AML-193 (cell line): ENCODE measurements around the gene ABCC1.
"Not testable (repeated sequence)": the region's sequence is repeated elsewhere in the genome, so short reads cannot be mapped to it uniquely, and the experiment has no call there.

Experiments used
- DNase-seq, 2 experiments: peaks; one replicate each; lab custom pipeline; 2025; lab: John Stamatoyannopoulos, UW

ABCC1 gene

GRCh38 chr16:15967655-15968315, 18.4 kb downstream of the ABCC1 start:
- DNase-seq, result no peak

GRCh38 chr16:15970202-15970601, 20.8 kb downstream of the ABCC1 start:
- DNase-seq, result no peak

- no peak for DNase-seq
Measured at GRCh38 chr16:15970743-15971439, 21.5 kb downstream of the ABCC1 start.

GRCh38 chr16:15971440-15971815, 22.0 kb downstream of the ABCC1 start:
- no peak for DNase-seq

- DNase-seq, result no peak
Measured at GRCh38 chr16:15972046-15972868, 22.8 kb downstream of the ABCC1 start.

GRCh38 chr16:15973421-15973820, 24.0 kb downstream of the ABCC1 start:
- DNase-seq, result no peak

GRCh38 chr16:15974057-15974456, 24.6 kb downstream of the ABCC1 start:
- DNase-seq, result no peak

- DNase-seq, result no peak
Measured at GRCh38 chr16:15975172-15975571, 25.8 kb downstream of the ABCC1 start.

GRCh38 chr16:15976225-15976812, 26.9 kb downstream of the ABCC1 start:
- DNase-seq, result no peak

- DNase-seq, result no peak
Measured at GRCh38 chr16:15976929-15977637, 27.7 kb downstream of the ABCC1 start.

- no peak for DNase-seq
Measured at GRCh38 chr16:15979801-15980200, 30.4 kb downstream of the ABCC1 start.

GRCh38 chr16:15980329-15980728, 30.9 kb downstream of the ABCC1 start:
- no peak for DNase-seq

- DNase-seq, result no peak
Measured at GRCh38 chr16:15981382-15981781, 32.0 kb downstream of the ABCC1 start.

GRCh38 chr16:15982194-15982915, 32.9 kb downstream of the ABCC1 start:
- not testable (repeated sequence) for DNase-seq

GRCh38 chr16:15983898-15984297, 34.5 kb downstream of the ABCC1 start:
- no peak for DNase-seq

- no peak for DNase-seq
Measured at GRCh38 chr16:15985144-15985543, 35.7 kb downstream of the ABCC1 start.

GRCh38 chr16:15986261-15986660, 36.8 kb downstream of the ABCC1 start:
- no peak for DNase-seq

GRCh38 chr16:15988268-15989013, 39.0 kb downstream of the ABCC1 start:
- DNase-seq, result no peak

GRCh38 chr16:15990902-15991301, 41.5 kb downstream of the ABCC1 start:
- DNase-seq, result no peak

- DNase-seq, result no peak
Measured at GRCh38 chr16:15993128-15993527, 43.7 kb downstream of the ABCC1 start.
